MM.1S (cell line): ENCODE measurements around the gene PILRA.
"Not testable (repeated sequence)": the region's sequence is repeated elsewhere in the genome, so short reads cannot be mapped to it uniquely, and the experiment has no call there.

Experiments used
- DNase-seq: peaks from one replicate; pipeline ENCODE4 v3.0.0-alpha.2; 2015
- H2AFZ ChIP-seq: fragments of 300-600 bp; sonication (generic); 2 replicates; pipeline ENCODE4 v1.6.0; 2016; ENCODE audit warnings: antibody characterized with exemption, low read length
- H3F3A ChIP-seq: fragments of 300-600 bp; sonication (generic); 2 replicates; pipeline ENCODE4 v1.6.1; 2016; ENCODE audit warnings: mild to moderate bottlenecking, antibody characterized with exemption, low read length, moderate library complexity, mixed read lengths; ENCODE audit not compliant: insufficient read depth
- H3K27ac ChIP-seq: fragments of 300-600 bp; sonication (generic); 2 replicates; pipeline ENCODE4 v1.5.1; 2016; ENCODE audit warnings: mild to moderate bottlenecking, low read length
- H3K27me3 ChIP-seq: fragments of 300-600 bp; sonication (generic); replicated peaks from 2 replicates; pipeline ENCODE4 v1.6.0; 2016; ENCODE audit warnings: low read length; ENCODE audit not compliant: insufficient read depth
- H3K36me3 ChIP-seq: fragments of 300-600 bp; sonication (generic); replicated peaks from 2 replicates; pipeline ENCODE4 v1.6.1; 2016; ENCODE audit warnings: mild to moderate bottlenecking, low read length, mixed read lengths; ENCODE audit not compliant: insufficient read depth
- H3K4me1 ChIP-seq: fragments of 300-600 bp; sonication (generic); 2 replicates; pipeline ENCODE4 v1.6.1; 2016; ENCODE audit warnings: low read length, mixed read lengths
- H3K4me2 ChIP-seq: fragments of 300-600 bp; sonication (generic); 2 replicates; pipeline ENCODE4 v1.6.0; 2016; ENCODE audit warnings: low read depth, low read length
- H3K4me3 ChIP-seq: fragments of 300-600 bp; sonication (generic); 2 replicates; pipeline ENCODE4 v1.5.1; 2016; ENCODE audit warnings: low read length, mixed read lengths
- H3K79me2 ChIP-seq: fragments of 300-600 bp; sonication (generic); 2 replicates; pipeline ENCODE4 v1.6.1; 2016; ENCODE audit warnings: mixed run types, low read length, mixed read lengths
- H3K9ac ChIP-seq: fragments of 300-600 bp; sonication (generic); 2 replicates; pipeline ENCODE4 v1.6.1; 2016; ENCODE audit warnings: low read length, mixed read lengths
- H3K9me2 ChIP-seq: fragments of 300-600 bp; sonication (generic); replicated peaks from 2 replicates; pipeline ENCODE4 v1.6.1; 2016; ENCODE audit warnings: mild to moderate bottlenecking, low read length, mixed read lengths; ENCODE audit not compliant: insufficient read depth
- H3K9me3 ChIP-seq: fragments of 300-600 bp; sonication (generic); replicated peaks from 2 replicates; pipeline ENCODE4 v1.6.1; 2016; ENCODE audit warnings: mild to moderate bottlenecking, low read length, mixed read lengths; ENCODE audit not compliant: insufficient read depth
- H4K20me1 ChIP-seq: fragments of 300-600 bp; sonication (generic); 2 replicates; pipeline ENCODE4 v1.6.1; 2016; ENCODE audit warnings: mild to moderate bottlenecking, low read length, moderate library complexity, mixed read lengths; ENCODE audit not compliant: insufficient read depth
- CTCF ChIP-seq: fragments of 300-600 bp; sonication (generic); IDR thresholded peaks from 2 replicates; pipeline ENCODE4 v1.5.1; 2016; ENCODE audit warnings: antibody characterized with exemption, low read length, mixed read lengths
- EZH2 ChIP-seq: fragments of 300-600 bp; sonication (generic); optimal IDR thresholded peaks from 2 replicates; pipeline ENCODE3; 2017; ENCODE audit warnings: low read depth, mild to moderate bottlenecking, antibody characterized with exemption, low read length, mixed read lengths
- EZH2phosphoT487 ChIP-seq: fragments of 300-600 bp; sonication (generic); IDR thresholded peaks from 2 replicates; pipeline ENCODE4 v1.6.1; 2018; ENCODE audit warnings: antibody characterized with exemption, low read length

Gene PILRA

GRCh38 chr7:100363098-100363497, 10.2 kb upstream of the PILRA start:
- no peak for DNase-seq
- peaks cover 40% of the 10 kb centered on the region for H3F3A ChIP-seq
- H3K9me2 ChIP-seq = no peaks in the 10 kb centered on the region
- H3K4me3 ChIP-seq = no peak overlapping the region
- peaks cover 22% of the 10 kb centered on the region for H3K4me1 ChIP-seq
- H3K9me3 ChIP-seq = no peaks in the 10 kb centered on the region
- peaks cover 7% of the 10 kb centered on the region; the same call in 1 of the 2 replicates for H3K36me3 ChIP-seq
- H3K9ac ChIP-seq = no peak overlapping the region
- no peak overlapping the region for H2AFZ ChIP-seq
- H3K27me3 ChIP-seq = no peaks in the 10 kb centered on the region
- H3K79me2 ChIP-seq = 0 out of 2 replicates have a peak, but pooled peaks cover 4% of the 10 kb centered on the region
- H3K27ac ChIP-seq = no peak overlapping the region
- no peak for TF ChIP-seq CTCF
- no peak for TF ChIP-seq EZH2phosphoT487
- TF ChIP-seq EZH2 = no peak
- no peaks in the 10 kb centered on the region for H4K20me1 ChIP-seq
- H3K4me2 ChIP-seq = no peak overlapping the region

GRCh38 chr7:100363797-100364196, 9.5 kb upstream of the PILRA start:
- not testable (repeated sequence) for H4K20me1 ChIP-seq, DNase-seq, H3K4me3 ChIP-seq, H3K79me2 ChIP-seq, H3K9me3 ChIP-seq, H3K4me2 ChIP-seq, H3K36me3 ChIP-seq, H3K27ac ChIP-seq, H3K9ac ChIP-seq, H3K27me3 ChIP-seq, H3K9me2 ChIP-seq, H2AFZ ChIP-seq
- H3K4me1 ChIP-seq = peaks cover 29% of the 10 kb centered on the region
- H3F3A ChIP-seq = peaks cover 44% of the 10 kb centered on the region

GRCh38 chr7:100364480-100364879, 8.8 kb upstream of the PILRA start:
- Histone ChIP-seq H2AFZ (no peak overlapping the region), H3K9me3 (no peaks in the 10 kb centered on the region), H4K20me1 (no peaks in the 10 kb centered on the region), H3K9me2 (no peaks in the 10 kb centered on the region), H3F3A (peaks cover 49% of the 10 kb centered on the region), H3K4me1 (peaks cover 36% of the 10 kb centered on the region), H3K27ac (no peak overlapping the region), H3K4me3 (no peak overlapping the region), H3K79me2 (0 out of 2 replicates have a peak, but pooled peaks cover 4% of the 10 kb centered on the region), H3K27me3 (no peaks in the 10 kb centered on the region), H3K9ac (no peak overlapping the region), H3K4me2 (no peak overlapping the region), H3K36me3 (no peaks in the 10 kb centered on the region)
- DNase-seq = no peak
- TF ChIP-seq EZH2 (no peak), EZH2phosphoT487 (no peak), CTCF (no peak)

- H3K9ac ChIP-seq = peak overlapping the region; percentile 76
- DNase-seq, H3K79me2 ChIP-seq, H3K36me3 ChIP-seq, H2AFZ ChIP-seq, H3K27me3 ChIP-seq, H3K9me3 ChIP-seq, H3K9me2 ChIP-seq, H4K20me1 ChIP-seq: not testable (repeated sequence)
- H3K27ac ChIP-seq = peak overlapping the region; percentile 95
- H3K4me1 ChIP-seq = peaks cover 36% of the 10 kb centered on the region
- peak overlapping the region; percentile 76; the same call in 1 of the 2 replicates for H3K4me2 ChIP-seq
- peaks cover 54% of the 10 kb centered on the region for H3F3A ChIP-seq
- H3K4me3 ChIP-seq = peak overlapping the region; percentile 0; the same call in 1 of the 2 replicates
Measured at GRCh38 chr7:100365998-100366367, 7.3 kb upstream of the PILRA start.
